OCI-LY7 (cell line): Measurements from ENCODE around the gene WDR87.

Experiments used
- CTCF ChIP-seq: fragments of 200-600 bp; sonication (generic); conservative IDR thresholded peaks from 2 replicates; pipeline ENCODE4 v1.5.1; 2014; ENCODE audit warnings: mild to moderate bottlenecking, antibody characterized with exemption, low read length, moderate library complexity, mixed read lengths
- EZH2phosphoT487 ChIP-seq: fragments of 200-600 bp; sonication (generic); IDR thresholded peaks from 2 replicates; pipeline ENCODE4 v1.6.1; 2018; ENCODE audit warnings: low read depth, borderline replicate concordance, mild to moderate bottlenecking, mixed run types, antibody characterized with exemption, low read length, moderate library complexity, mixed read lengths

GRCh38 chr19:37951816-37952210, 45.4 kb upstream of the WDR87 start:
- TF ChIP-seq CTCF = no peak
- no peak for TF ChIP-seq EZH2phosphoT487
